Spleen (tissue), 11 donors: ENCODE results near the gene CTNNB1. TPM values are rescaled to one million over a fixed set of nuclear protein-coding genes. Genes with fewer than 3 reads are reported as not detected.

Source experiments
- DNase-seq: peaks from one replicate; pipeline ENCODE4 v3.0.0-alpha.2; 2020
- H3K27ac ChIP-seq, 8 donors: fragments of 200-600 bp; sonication (generic) in 7 of 8; 1 replicate in 4 of 8; 2 replicates in 4 of 8; pipeline versions ENCODE4 v1.5.0 to v1.8.0; 2016 to 2021; ENCODE audit warnings: inconsistent platforms in 4 of 8, mild to moderate bottlenecking in 4 of 8, moderate library complexity in 1 of 8
- H3K27me3 ChIP-seq, 7 donors: fragments of 200-600 bp; sonication (generic) in 6 of 7; replicated peaks in 1 of 7; 1 replicate in 4 of 7; 2 replicates in 3 of 7; pipeline versions ENCODE4 v1.5.0 to v1.8.0; 2016 to 2021; ENCODE audit warnings: inconsistent platforms in 3 of 7, mild to moderate bottlenecking in 1 of 7
- H3K36me3 ChIP-seq, 6 donors: fragments of 200-600 bp; sonication (generic) in 5 of 6; 1 replicate in 4 of 6; 2 replicates in 2 of 6; pipeline versions ENCODE4 v1.5.0 to v1.8.0; 2016 to 2021; ENCODE audit warnings: inconsistent platforms in 2 of 6
- H3K4me1 ChIP-seq, 6 donors: fragments of 200-600 bp; sonication (generic) in 5 of 6; 1 replicate in 3 of 6; 2 replicates in 3 of 6; pipeline versions ENCODE4 v1.5.0 to v1.8.0; 2016 to 2021; ENCODE audit warnings: inconsistent platforms in 3 of 6
- H3K4me3 ChIP-seq, 8 donors: fragments of 200-600 bp; sonication (generic) in 7 of 8; 1 replicate in 4 of 8; 2 replicates in 4 of 8; pipeline versions ENCODE4 v1.5.0 to v1.8.0; 2016 to 2021; ENCODE audit warnings: inconsistent platforms in 4 of 8, mild to moderate bottlenecking in 4 of 8, moderate library complexity in 2 of 8
- H3K9me3 ChIP-seq, 8 donors: fragments of 200-600 bp; sonication (generic) in 7 of 8; 1 replicate in 4 of 8; 2 replicates in 4 of 8; pipeline versions ENCODE4 v1.5.0 to v1.8.0; 2016 to 2021; ENCODE audit warnings: inconsistent platforms in 4 of 8
- POLR2A ChIP-seq, 3 donors: fragments of 450-650 bp; IDR thresholded peaks; one replicate each; pipeline ENCODE4 v1.5.1; 2017; ENCODE audit warnings: antibody characterized with exemption in 3 of 3, mild to moderate bottlenecking in 1 of 3
- POLR2AphosphoS5 ChIP-seq, 3 donors: sonication (generic); formaldehyde crosslinking; IDR thresholded peaks; one replicate each; pipeline ENCODE4 v1.5.1; 2017; ENCODE audit warnings: antibody characterized with exemption in 3 of 3
- WGBS, 5 donors: extraction: QIAGEN DNeasy Blood & Tissue Kit in 3 of 5; methylation state at CpG; one replicate each; pipeline versions ENCODE4 v1.1.5 to v1.1.7; 2013 to 2018; 5-methylcytosine and 5-hydroxymethylcytosine counted together
- intact Hi-C: fragments of 100-400 bp; cut with DNase I; formaldehyde crosslinking; loops from one replicate; pipeline ENCODE4 v1.15.0; 2023; ENCODE audit warnings: low total_unique reads
- polyA plus RNA-seq, 3 donors: library from polyadenylated mRNA; stranded (reverse); fragments of 200-250 nt; gene quantifications; one replicate each; pipeline ENCODE4 v1.2.1, GENCODE V29; 2013
- total RNA-seq, 7 donors: library from RNA; depleted of rRNA in 3 of 7; stranded (reverse); fragments of >200 nt in 3 of 7; fragmentation: NEBNext Ultra II Directional in 4 of 7; extraction: Animal tissue kit (Norgen Biotek cat#: 25700) in 4 of 7; gene quantifications; one replicate each; pipeline versions ENCODE4 v1.1.0 to v1.2.1, GENCODE V29; 2016 to 2021
- TF ChIP-seq, protein P1 (sequence below), 11 experiments: fragments of 200-600 bp in 7 of 11; fragments of 450-650 bp in 4 of 11; sonication (generic) in 4 of 11; IDR thresholded peaks in 8 of 11; conservative IDR thresholded peaks in 3 of 11; 1 replicate in 7 of 11; 2 replicates in 4 of 11; pipeline versions ENCODE4 v1.4.0 to v1.8.0; 2016 to 2021; ENCODE audit warnings: antibody characterized with exemption in 11 of 11, inconsistent platforms in 4 of 11, mild to moderate bottlenecking in 1 of 11
- donor health status: healthy with polysubstance abuse.
- donor health status: DM: no; HTN: no; CAD: no; lungs with moderate emphysema.
- donor health status: DM: no; HTN: no; CAD: no.
- donor health status: Bipolar disorder and iron deficiency.
- donor health status: healthy.
- donor health status: DM: no; HTN: no; CAD: no.
- donor health status: DM: yes; HTN: yes; CAD: no.

Gene CTNNB1
- total and polyA plus RNA-seq, 10 donors: 48.6 to 347 (median 257) TPM

DNA sequence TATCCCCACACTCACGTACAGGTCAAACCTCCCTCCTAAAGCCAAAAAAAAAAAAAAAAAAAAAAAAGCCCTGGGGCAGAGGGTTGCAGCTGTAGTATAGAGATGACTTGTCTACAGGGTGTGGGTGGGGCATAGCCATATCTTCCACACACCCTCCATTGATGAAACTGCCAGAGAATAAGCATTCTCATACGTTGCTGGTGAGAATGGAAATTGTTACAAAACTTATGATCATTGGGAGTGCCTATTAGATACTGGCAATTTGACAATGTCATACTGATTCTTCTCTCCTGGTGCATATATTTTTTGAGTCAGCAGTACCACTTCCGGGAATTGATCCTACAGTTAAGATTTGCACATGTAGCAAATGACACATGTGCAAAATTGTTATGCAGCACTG is 11.0 kb upstream of the CTNNB1 start:
- Histone ChIP-seq H3K4me3 (no peak overlapping the region), H3K27me3 (no peaks in the 10 kb centered on the region), H3K27ac (no peak overlapping the region), H3K36me3 (no peaks in the 10 kb centered on the region), H3K4me1 (no peaks in the 10 kb centered on the region), H3K9me3 (no peaks in the 10 kb centered on the region)
- DNase-seq: no peak
- TF ChIP-seq, protein P1, sequence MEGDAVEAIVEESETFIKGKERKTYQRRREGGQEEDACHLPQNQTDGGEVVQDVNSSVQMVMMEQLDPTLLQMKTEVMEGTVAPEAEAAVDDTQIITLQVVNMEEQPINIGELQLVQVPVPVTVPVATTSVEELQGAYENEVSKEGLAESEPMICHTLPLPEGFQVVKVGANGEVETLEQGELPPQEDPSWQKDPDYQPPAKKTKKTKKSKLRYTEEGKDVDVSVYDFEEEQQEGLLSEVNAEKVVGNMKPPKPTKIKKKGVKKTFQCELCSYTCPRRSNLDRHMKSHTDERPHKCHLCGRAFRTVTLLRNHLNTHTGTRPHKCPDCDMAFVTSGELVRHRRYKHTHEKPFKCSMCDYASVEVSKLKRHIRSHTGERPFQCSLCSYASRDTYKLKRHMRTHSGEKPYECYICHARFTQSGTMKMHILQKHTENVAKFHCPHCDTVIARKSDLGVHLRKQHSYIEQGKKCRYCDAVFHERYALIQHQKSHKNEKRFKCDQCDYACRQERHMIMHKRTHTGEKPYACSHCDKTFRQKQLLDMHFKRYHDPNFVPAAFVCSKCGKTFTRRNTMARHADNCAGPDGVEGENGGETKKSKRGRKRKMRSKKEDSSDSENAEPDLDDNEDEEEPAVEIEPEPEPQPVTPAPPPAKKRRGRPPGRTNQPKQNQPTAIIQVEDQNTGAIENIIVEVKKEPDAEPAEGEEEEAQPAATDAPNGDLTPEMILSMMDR (IDR thresholded peaks at IDR 0.05 in 8 of 11, conservative IDR thresholded peaks at IDR 0.05 in 3 of 11): no peak
- no peak for TF ChIP-seq POLR2A (IDR thresholded peaks at IDR 0.05)
- no peak for TF ChIP-seq POLR2AphosphoS5 (IDR thresholded peaks at IDR 0.05)
- intact Hi-C loops: no loop called here
- WGBS, 5 donors: 66 to 88% (median 74%) methylated on average over 3 of the region's 3 CpGs

DNA sequence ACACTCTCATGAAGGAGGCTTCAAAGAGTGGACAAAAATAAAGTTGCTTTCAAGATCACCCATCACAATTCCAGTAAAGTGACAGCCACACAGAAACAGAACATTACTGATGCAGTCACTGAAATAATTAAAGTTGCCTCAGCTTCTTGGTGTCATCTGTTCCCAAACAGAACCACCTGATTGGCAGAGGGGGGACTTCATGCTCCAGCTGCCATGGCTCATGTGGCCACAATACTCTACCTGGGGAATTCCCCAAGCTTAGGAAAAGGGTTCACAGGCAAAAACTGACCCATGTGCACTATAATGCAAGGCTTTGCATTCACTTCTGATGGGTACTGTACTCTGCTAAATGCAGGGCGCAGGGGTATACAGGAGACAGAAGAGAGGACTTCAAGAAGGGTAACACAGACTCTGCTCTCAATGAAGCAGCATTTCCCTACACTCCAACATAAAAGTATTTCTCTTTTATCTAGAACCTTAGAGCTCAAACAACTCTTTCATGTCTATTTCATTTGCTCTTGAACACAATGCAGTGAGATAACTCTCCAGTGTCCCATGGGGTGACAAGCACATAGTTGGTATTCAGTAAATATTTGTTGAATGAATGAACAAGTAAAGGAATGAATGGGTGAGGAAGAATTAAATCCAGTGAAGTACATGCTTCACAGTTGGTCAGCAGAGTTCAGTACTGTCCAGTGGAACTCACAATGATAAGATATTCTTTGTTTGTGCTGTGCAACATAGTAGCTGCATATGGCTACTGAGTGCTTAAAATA is 8.6 kb upstream of the CTNNB1 start:
- H3K36me3 ChIP-seq: no peaks in the 10 kb centered on the region
- no peak overlapping the region for H3K27ac ChIP-seq
- TF ChIP-seq POLR2A (IDR thresholded peaks at IDR 0.05): no peak
- TF ChIP-seq, protein P1 (IDR thresholded peaks at IDR 0.05 in 8 of 11, conservative IDR thresholded peaks at IDR 0.05 in 3 of 11): no peak
- no peak for TF ChIP-seq POLR2AphosphoS5 (IDR thresholded peaks at IDR 0.05)
- H3K4me3 ChIP-seq: no peak overlapping the region
- no peaks in the 10 kb centered on the region for H3K27me3 ChIP-seq
- no peaks in the 10 kb centered on the region for H3K4me1 ChIP-seq
- DNase-seq: no peak
- intact Hi-C loops: no loop called here
- no peaks in the 10 kb centered on the region for H3K9me3 ChIP-seq
- WGBS, 5 donors: 89 to 100% (median 96%) methylated on average over 1 of the region's 1 CpG

DNA sequence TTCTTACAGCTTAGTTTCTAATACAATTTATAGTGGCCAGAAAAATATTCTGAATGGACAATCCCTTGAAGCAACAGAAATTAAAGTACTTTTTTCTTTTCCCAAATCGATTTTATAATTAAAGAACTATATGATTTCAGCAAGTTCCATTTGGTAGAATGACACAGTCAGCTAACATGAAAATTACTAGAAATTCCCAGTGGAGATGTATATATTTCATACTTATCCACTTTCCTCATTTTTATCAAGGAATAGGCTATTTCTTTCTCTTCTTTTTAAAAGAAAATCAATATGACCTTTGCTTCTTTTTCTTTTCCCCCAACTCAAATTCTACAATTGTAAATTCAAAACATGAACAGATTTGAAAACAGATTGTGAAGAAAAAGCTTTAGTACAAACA is 6.4 kb upstream of the CTNNB1 start:
- H3K27ac ChIP-seq: no peak overlapping the region
- no peaks in the 10 kb centered on the region for H3K27me3 ChIP-seq
- H3K36me3 ChIP-seq: no peaks in the 10 kb centered on the region
- peaks cover 0 to 2% (median under 1%) of the 10 kb centered on the region in 6 donors for H3K4me1 ChIP-seq
- no peak overlapping the region for H3K4me3 ChIP-seq
- 72 to 95% (median 87%) methylated on average over 1 of the region's 1 CpG for WGBS, 5 donors
- intact Hi-C loops: no loop called here
- DNase-seq: no peak
- H3K9me3 ChIP-seq: no peaks in the 10 kb centered on the region
- no peak for TF ChIP-seq POLR2AphosphoS5 (IDR thresholded peaks at IDR 0.05)
- TF ChIP-seq, protein P1 (IDR thresholded peaks at IDR 0.05 in 8 of 11, conservative IDR thresholded peaks at IDR 0.05 in 3 of 11): no peak
- no peak for TF ChIP-seq POLR2A (IDR thresholded peaks at IDR 0.05)

DNA sequence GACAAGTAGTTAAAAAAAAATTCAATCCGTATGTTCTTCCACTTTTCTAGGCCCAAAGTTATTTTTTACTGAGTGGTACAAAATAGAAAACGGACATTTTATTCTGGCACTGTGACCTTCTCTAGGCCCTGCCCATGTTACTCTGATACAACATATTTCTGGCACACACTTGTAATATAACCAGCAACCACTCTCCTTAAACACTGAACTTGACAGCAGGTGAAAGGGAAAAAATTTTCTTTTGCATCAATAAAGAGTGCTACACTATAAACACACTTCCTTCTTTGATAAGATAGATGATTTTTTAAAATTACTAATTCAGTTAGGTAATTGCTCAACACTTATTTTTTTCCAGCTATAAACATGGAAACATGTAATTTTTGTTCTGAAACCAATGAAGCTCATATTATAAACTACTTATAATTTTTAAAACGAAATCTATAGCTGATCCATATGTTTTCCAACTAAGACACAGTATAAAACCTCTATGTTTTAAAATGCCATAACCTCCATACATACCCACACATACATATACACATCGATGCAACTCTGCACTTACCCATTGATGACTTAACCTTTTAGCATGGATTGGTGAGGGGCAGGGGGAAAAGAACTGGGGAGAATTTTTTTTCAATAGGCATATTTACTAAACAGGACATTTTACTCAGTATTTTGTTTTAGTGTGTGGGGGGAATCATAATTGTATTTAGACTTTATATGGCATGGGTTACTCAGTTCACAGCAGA is 5.3 kb upstream of the CTNNB1 start:
- no peak for TF ChIP-seq POLR2A (IDR thresholded peaks at IDR 0.05)
- 84 to 91% (median 87%) methylated on average over 4 of the region's 4 CpGs for WGBS, 5 donors
- H3K27ac ChIP-seq: no peak overlapping the region
- no peak overlapping the region for H3K4me3 ChIP-seq
- peaks cover 0 to 12% (median 9%) of the 10 kb centered on the region in 6 donors for H3K4me1 ChIP-seq
- DNase-seq: no peak
- no peaks in the 10 kb centered on the region for H3K9me3 ChIP-seq
- H3K36me3 ChIP-seq: no peaks in the 10 kb centered on the region
- no peaks in the 10 kb centered on the region for H3K27me3 ChIP-seq
- intact Hi-C loops: no loop called here
